ENCODE results near the gene TSSK6. TPM values are rescaled to one million over a fixed set of nuclear protein-coding genes. Genes with fewer than 3 reads are reported as not detected.

The TSSK6 gene
- total and polyA plus RNA-seq, 2 experiments from 2014 or later = 0.60 to 11.9 TPM

- H3K36me3 ChIP-seq = no peaks in the 10 kb centered on the region
- peaks cover 8% of the 10 kb centered on the region for H3K27me3 ChIP-seq
- H3K4me3 ChIP-seq = no peak overlapping the region
- no peak for TF ChIP-seq CTCF (IDR thresholded peaks at IDR 0.05; ENCODE audit: low read depth, low read length)
- DNase-seq (ENCODE audit: low read depth in 1 of 2, low spot score in 1 of 2) = no peak
- H3K9me3 ChIP-seq (ENCODE audit: low read depth) = no peaks in the 10 kb centered on the region
- no peaks in the 10 kb centered on the region for H3K4me1 ChIP-seq (ENCODE audit: low read depth)
- no peak overlapping the region for H3K27ac ChIP-seq
These were observed 20.2 kb upstream of the TSSK6 start for GRCh38 chr19:19535311-19536191.

GRCh38 chr19:19534556-19535265, 19.4 kb upstream of the TSSK6 start:
- H3K27me3 ChIP-seq = peaks cover 7% of the 10 kb centered on the region
- no peak overlapping the region for H3K4me3 ChIP-seq
- no peaks in the 10 kb centered on the region for H3K4me1 ChIP-seq (ENCODE audit: low read depth)
- DNase-seq (ENCODE audit: low read depth in 1 of 2, low spot score in 1 of 2) = no peak
- H3K27ac ChIP-seq = no peak overlapping the region
- H3K36me3 ChIP-seq = no peaks in the 10 kb centered on the region
- H3K9me3 ChIP-seq (ENCODE audit: low read depth) = no peaks in the 10 kb centered on the region
- TF ChIP-seq CTCF (IDR thresholded peaks at IDR 0.05; ENCODE audit: low read depth, low read length) = no peak

- H3K4me3 ChIP-seq = no peak overlapping the region
- TF ChIP-seq CTCF (IDR thresholded peaks at IDR 0.05; ENCODE audit: low read depth, low read length) = no peak
- H3K27ac ChIP-seq = no peak overlapping the region
- no peak for DNase-seq (ENCODE audit: low read depth in 1 of 2, low spot score in 1 of 2)
- peaks cover under 1% of the 10 kb centered on the region for H3K27me3 ChIP-seq
- no peaks in the 10 kb centered on the region for H3K4me1 ChIP-seq (ENCODE audit: low read depth)
- H3K36me3 ChIP-seq = no peaks in the 10 kb centered on the region
- H3K9me3 ChIP-seq (ENCODE audit: low read depth) = no peaks in the 10 kb centered on the region
These were observed 18.5 kb upstream of the TSSK6 start for GRCh38 chr19:19533841-19534240.

GRCh38 chr19:19532806-19533701, 17.7 kb upstream of the TSSK6 start:
- Histone ChIP-seq H3K4me3 (no peak overlapping the region), H3K4me1 (ENCODE audit: low read depth) (no peaks in the 10 kb centered on the region), H3K36me3 (no peaks in the 10 kb centered on the region), H3K9me3 (ENCODE audit: low read depth) (no peaks in the 10 kb centered on the region), H3K27me3 (no peaks in the 10 kb centered on the region), H3K27ac (no peak overlapping the region)
- no peak for TF ChIP-seq CTCF (IDR thresholded peaks at IDR 0.05; ENCODE audit: low read depth, low read length)
- no peak for DNase-seq (ENCODE audit: low read depth in 1 of 2, low spot score in 1 of 2)
